Neural cell (in vitro differentiated cells): Measurements from ENCODE around the gene CPB2. TPM values are rescaled to one million over a fixed set of nuclear protein-coding genes. Genes with fewer than 3 reads are reported as not detected.

Experiments
- H2AFZ ChIP-seq: fragments of 200-600, 300-800 bp; sonication (generic), shearing (Covaris generic); 2 replicates; pipeline ENCODE4 v1.6.0; 2014; ENCODE audit warnings: low read depth, mild to moderate bottlenecking, antibody characterized with exemption, low read length, moderate library complexity
- H3F3A ChIP-seq: fragments of 200-600 bp; shearing (Covaris generic); 2 replicates; pipeline ENCODE4 v1.6.1; 2016; ENCODE audit warnings: mild to moderate bottlenecking, moderate library complexity, mixed read lengths, antibody characterized with exemption, low read length; ENCODE audit not compliant: insufficient read depth, poor library complexity, severe bottlenecking
- H3K27ac ChIP-seq: fragments of 200-600, 300-800 bp; sonication (generic), shearing (Covaris generic); 2 replicates; pipeline ENCODE4 v1.5.1; 2014; ENCODE audit warnings: mild to moderate bottlenecking, low read length, moderate library complexity
- H3K27me3 ChIP-seq: fragments of 300-800, 200-600 bp; sonication (generic), shearing (Covaris generic); 2 replicates; pipeline ENCODE4 v1.6.0; 2014; ENCODE audit warnings: mild to moderate bottlenecking, low read depth, low read length, moderate library complexity; ENCODE audit not compliant: insufficient read depth
- H3K36me3 ChIP-seq: fragments of 300-800, 200-600 bp; sonication (generic), shearing (Covaris generic); 2 replicates; pipeline ENCODE4 v1.5.1; 2014; ENCODE audit warnings: mild to moderate bottlenecking, antibody characterized with exemption, low read length, moderate library complexity; ENCODE audit not compliant: insufficient read depth
- H3K4me2 ChIP-seq: fragments of 300-800, 200-600 bp; sonication (generic), shearing (Covaris generic); 2 replicates; pipeline ENCODE4 v1.6.0; 2014; ENCODE audit warnings: mild to moderate bottlenecking, low read length
- H3K4me3 ChIP-seq: fragments of 300-800, 200-600 bp; sonication (generic), shearing (Covaris generic); 2 replicates; pipeline ENCODE4 v1.5.1; 2014; ENCODE audit warnings: mild to moderate bottlenecking, low read length, moderate library complexity
- H3K79me2 ChIP-seq: fragments of 200-600 bp; shearing (Covaris generic); replicated peaks from 2 replicates; pipeline ENCODE4 v1.6.0; 2014; ENCODE audit warnings: mild to moderate bottlenecking, low read length, moderate library complexity; ENCODE audit not compliant: insufficient read depth
- H3K9ac ChIP-seq: fragments of 300-800, 200-600 bp; sonication (generic), shearing (Covaris generic); 2 replicates; pipeline ENCODE4 v1.6.1; 2016; ENCODE audit warnings: mild to moderate bottlenecking, low read length, mixed read lengths
- H3K9me2 ChIP-seq: fragments of 200-600 bp; shearing (Covaris generic); 2 replicates; pipeline ENCODE4 v1.6.1; 2016; ENCODE audit warnings: mild to moderate bottlenecking, low read length, mixed read lengths; ENCODE audit not compliant: insufficient read depth
- H3K9me3 ChIP-seq: fragments of 200-600, 300-800 bp; sonication (generic), shearing (Covaris generic); 2 replicates; pipeline ENCODE4 v1.6.1; 2016; ENCODE audit warnings: mild to moderate bottlenecking, mixed run types, low read length, moderate library complexity, mixed read lengths
- H4K20me1 ChIP-seq: fragments of 200-600 bp; shearing (Covaris generic); 2 replicates; pipeline ENCODE4 v1.6.1; 2016; ENCODE audit warnings: mild to moderate bottlenecking, mixed run types; ENCODE audit not compliant: insufficient read depth
- EP300 ChIP-seq: fragments of 450-650 bp; conservative IDR thresholded peaks from 2 replicates; pipeline ENCODE4 v1.6.1; 2014; ENCODE audit warnings: antibody characterized with exemption, mild to moderate bottlenecking, moderate library complexity; ENCODE audit not compliant: poor library complexity, severe bottlenecking
- EZH2 ChIP-seq: fragments of 200-600, 300-800 bp; shearing (Covaris generic), sonication (generic); IDR thresholded peaks from 2 replicates; pipeline ENCODE4 v1.6.1; 2014; ENCODE audit warnings: antibody characterized with exemption, low read length, borderline replicate concordance, mild to moderate bottlenecking; ENCODE audit not compliant: insufficient read depth, poor library complexity, severe bottlenecking
- MXI1 ChIP-seq: fragments of 450-650 bp; conservative IDR thresholded peaks from 2 replicates; pipeline ENCODE4 v1.6.1; 2014; ENCODE audit warnings: antibody characterized with exemption, mild to moderate bottlenecking; ENCODE audit not compliant: poor library complexity, severe bottlenecking
- POLR2AphosphoS5 ChIP-seq: IDR thresholded peaks from 2 replicates; pipeline ENCODE4 v1.6.1; 2012
- RAD21 ChIP-seq: fragments of 450-650 bp; conservative IDR thresholded peaks from 2 replicates; pipeline ENCODE4 v1.6.1; 2014; ENCODE audit warnings: antibody characterized with exemption, mild to moderate bottlenecking, moderate library complexity
- SMC3 ChIP-seq: fragments of 450-650 bp; conservative IDR thresholded peaks from 2 replicates; pipeline ENCODE4 v1.6.1; 2014; ENCODE audit warnings: antibody characterized with exemption, mild to moderate bottlenecking, moderate library complexity; ENCODE audit not compliant: poor library complexity
- TAF1 ChIP-seq: IDR thresholded peaks from 2 replicates; pipeline ENCODE4 v1.6.1; 2012; ENCODE audit warnings: low read depth
- polyA plus RNA-seq: library from polyadenylated mRNA; depleted of rRNA; stranded (reverse); fragments of >200 nt; gene quantifications from 2 replicates; pipeline ENCODE4 v1.2.3, GENCODE V29; 2014
- TF ChIP-seq, protein P1 (sequence below): IDR thresholded peaks from 2 replicates; pipeline ENCODE4 v1.6.1; 2012; ENCODE audit warnings: borderline replicate concordance
- TF ChIP-seq, protein P2 (sequence below): fragments of 450-650 bp; IDR thresholded peaks from 2 replicates; pipeline ENCODE4 v1.5.1; 2014; ENCODE audit warnings: antibody characterized with exemption, mild to moderate bottlenecking, moderate library complexity; ENCODE audit not compliant: poor library complexity, severe bottlenecking

Gene CPB2
- polyA plus RNA-seq, 1 donor from 2014 or later: not detected

DNA sequence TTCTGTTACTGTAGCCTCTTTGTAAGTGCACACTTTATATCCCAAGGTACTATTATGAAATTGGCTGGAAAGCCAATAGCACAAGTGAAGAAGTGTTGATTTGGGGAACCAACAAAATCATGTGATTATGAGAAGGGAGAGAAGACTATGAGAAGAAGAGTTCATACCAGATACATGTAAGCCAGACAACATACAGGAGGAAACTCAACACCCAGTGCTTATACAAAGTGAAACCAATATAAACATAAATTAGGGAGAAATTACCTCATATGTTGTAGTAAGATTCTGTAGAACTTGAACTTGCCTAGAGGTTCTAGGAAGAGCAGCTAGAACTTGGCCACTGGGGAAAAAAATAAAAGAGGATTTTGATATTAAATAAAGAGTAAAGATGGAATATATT lies 17.4 kb downstream of the CPB2 start:
- Histone ChIP-seq H3K79me2 (no peaks in the 10 kb centered on the region), H3K9me3 (no peaks in the 10 kb centered on the region), H3K27me3 (no peaks in the 10 kb centered on the region), H4K20me1 (no peaks in the 10 kb centered on the region), H3K4me2 (no peak overlapping the region), H3K27ac (no peak overlapping the region), H2AFZ (no peak overlapping the region), H3K9ac (no peak overlapping the region), H3K9me2 (no peaks in the 10 kb centered on the region), H3K4me3 (no peak overlapping the region), H3K36me3 (no peaks in the 10 kb centered on the region), H3F3A (no peaks in the 10 kb centered on the region)
- TF ChIP-seq RAD21: no peak
- TF ChIP-seq, protein P1, sequence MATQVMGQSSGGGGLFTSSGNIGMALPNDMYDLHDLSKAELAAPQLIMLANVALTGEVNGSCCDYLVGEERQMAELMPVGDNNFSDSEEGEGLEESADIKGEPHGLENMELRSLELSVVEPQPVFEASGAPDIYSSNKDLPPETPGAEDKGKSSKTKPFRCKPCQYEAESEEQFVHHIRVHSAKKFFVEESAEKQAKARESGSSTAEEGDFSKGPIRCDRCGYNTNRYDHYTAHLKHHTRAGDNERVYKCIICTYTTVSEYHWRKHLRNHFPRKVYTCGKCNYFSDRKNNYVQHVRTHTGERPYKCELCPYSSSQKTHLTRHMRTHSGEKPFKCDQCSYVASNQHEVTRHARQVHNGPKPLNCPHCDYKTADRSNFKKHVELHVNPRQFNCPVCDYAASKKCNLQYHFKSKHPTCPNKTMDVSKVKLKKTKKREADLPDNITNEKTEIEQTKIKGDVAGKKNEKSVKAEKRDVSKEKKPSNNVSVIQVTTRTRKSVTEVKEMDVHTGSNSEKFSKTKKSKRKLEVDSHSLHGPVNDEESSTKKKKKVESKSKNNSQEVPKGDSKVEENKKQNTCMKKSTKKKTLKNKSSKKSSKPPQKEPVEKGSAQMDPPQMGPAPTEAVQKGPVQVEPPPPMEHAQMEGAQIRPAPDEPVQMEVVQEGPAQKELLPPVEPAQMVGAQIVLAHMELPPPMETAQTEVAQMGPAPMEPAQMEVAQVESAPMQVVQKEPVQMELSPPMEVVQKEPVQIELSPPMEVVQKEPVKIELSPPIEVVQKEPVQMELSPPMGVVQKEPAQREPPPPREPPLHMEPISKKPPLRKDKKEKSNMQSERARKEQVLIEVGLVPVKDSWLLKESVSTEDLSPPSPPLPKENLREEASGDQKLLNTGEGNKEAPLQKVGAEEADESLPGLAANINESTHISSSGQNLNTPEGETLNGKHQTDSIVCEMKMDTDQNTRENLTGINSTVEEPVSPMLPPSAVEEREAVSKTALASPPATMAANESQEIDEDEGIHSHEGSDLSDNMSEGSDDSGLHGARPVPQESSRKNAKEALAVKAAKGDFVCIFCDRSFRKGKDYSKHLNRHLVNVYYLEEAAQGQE: no peak
- no peak for TF ChIP-seq TAF1
- TF ChIP-seq EZH2: no peak
- no peak for TF ChIP-seq EP300
- no peak for TF ChIP-seq SMC3
- no peak for TF ChIP-seq POLR2AphosphoS5
- no peak for TF ChIP-seq MXI1
- TF ChIP-seq, protein P2, sequence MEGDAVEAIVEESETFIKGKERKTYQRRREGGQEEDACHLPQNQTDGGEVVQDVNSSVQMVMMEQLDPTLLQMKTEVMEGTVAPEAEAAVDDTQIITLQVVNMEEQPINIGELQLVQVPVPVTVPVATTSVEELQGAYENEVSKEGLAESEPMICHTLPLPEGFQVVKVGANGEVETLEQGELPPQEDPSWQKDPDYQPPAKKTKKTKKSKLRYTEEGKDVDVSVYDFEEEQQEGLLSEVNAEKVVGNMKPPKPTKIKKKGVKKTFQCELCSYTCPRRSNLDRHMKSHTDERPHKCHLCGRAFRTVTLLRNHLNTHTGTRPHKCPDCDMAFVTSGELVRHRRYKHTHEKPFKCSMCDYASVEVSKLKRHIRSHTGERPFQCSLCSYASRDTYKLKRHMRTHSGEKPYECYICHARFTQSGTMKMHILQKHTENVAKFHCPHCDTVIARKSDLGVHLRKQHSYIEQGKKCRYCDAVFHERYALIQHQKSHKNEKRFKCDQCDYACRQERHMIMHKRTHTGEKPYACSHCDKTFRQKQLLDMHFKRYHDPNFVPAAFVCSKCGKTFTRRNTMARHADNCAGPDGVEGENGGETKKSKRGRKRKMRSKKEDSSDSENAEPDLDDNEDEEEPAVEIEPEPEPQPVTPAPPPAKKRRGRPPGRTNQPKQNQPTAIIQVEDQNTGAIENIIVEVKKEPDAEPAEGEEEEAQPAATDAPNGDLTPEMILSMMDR: no peak

DNA sequence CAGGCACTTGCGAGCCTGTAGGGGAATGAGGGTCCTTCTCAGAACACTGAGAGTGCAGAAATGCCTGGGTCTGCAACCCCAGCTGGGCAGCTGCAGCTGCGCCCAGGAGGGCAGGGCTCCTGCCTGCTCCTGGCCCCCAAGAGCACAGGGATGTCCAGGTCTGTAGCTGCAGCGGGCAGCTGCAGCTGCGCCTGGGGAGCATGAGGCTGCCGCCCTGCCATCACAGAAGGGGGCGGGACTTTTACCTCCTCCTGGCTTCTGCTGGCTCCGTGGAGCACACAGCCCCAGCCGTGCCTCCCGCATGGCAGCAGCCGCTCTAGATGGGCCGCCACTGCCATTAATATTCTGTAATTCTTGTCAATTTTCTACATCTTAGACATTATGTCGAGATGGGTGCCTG lies 17.8 kb downstream of the CPB2 start:
- no peak for TF ChIP-seq EZH2
- TF ChIP-seq, protein P2: no peak
- TF ChIP-seq EP300: no peak
- no peak for TF ChIP-seq SMC3
- no peak for TF ChIP-seq RAD21
- TF ChIP-seq, protein P1: no peak
- TF ChIP-seq POLR2AphosphoS5: no peak
- TF ChIP-seq MXI1: no peak
- no peak for TF ChIP-seq TAF1
- Histone ChIP-seq H3K9me2 (no peaks in the 10 kb centered on the region), H3K36me3 (no peaks in the 10 kb centered on the region), H4K20me1 (no peaks in the 10 kb centered on the region), H3K9me3 (no peaks in the 10 kb centered on the region), H3K27ac (no peak overlapping the region), H3F3A (no peaks in the 10 kb centered on the region), H3K9ac (no peak overlapping the region), H3K4me2 (no peak overlapping the region), H2AFZ (no peak overlapping the region), H3K79me2 (no peaks in the 10 kb centered on the region), H3K27me3 (no peaks in the 10 kb centered on the region), H3K4me3 (no peak overlapping the region)
